SK-N-SH (cell line): ENCODE measurements around the gene MBP. TPM values are rescaled to one million over a fixed set of nuclear protein-coding genes. Genes with fewer than 3 reads are reported as not detected.

Experiments used
- CTCF ChIA-PET: fragments of 300-600, 350-600 bp; formaldehyde crosslinking; extraction: SDS; loops from one replicate; lab custom pipeline; 2021; lab: Yijun Ruan, JAX
- POLR2A ChIA-PET: fragments of 350-600 bp; sonication (Branson Sonifier 250); formaldehyde crosslinking; extraction: SDS; loops from one replicate; lab custom pipeline; 2020; ENCODE audit warnings: antibody characterized with exemption, inconsistent platforms; lab: Yijun Ruan, JAX
- DNase-seq: peaks from one replicate; pipeline ENCODE4 v3.0.0; 2012
- H2AFZ ChIP-seq: fragments of 200-600 bp; sonication (generic); 2 replicates; pipeline ENCODE4 v1.8.1; 2016; ENCODE audit warnings: antibody characterized with exemption, mild to moderate bottlenecking, low read depth
- H3F3A ChIP-seq: fragments of 200-600 bp; sonication (generic); replicated peaks from 2 replicates; pipeline ENCODE3; 2016; ENCODE audit warnings: antibody characterized with exemption, mild to moderate bottlenecking; ENCODE audit not compliant: insufficient read depth
- H3K27ac ChIP-seq, 2 experiments: fragments of 200-500 bp in 1 of 2; fragments of 200-600 bp in 1 of 2; sonication (Bioruptor generic) in 1 of 2; sonication (generic), shearing (Covaris generic) in 1 of 2; 2 replicates each; pipeline versions ENCODE4 v1.5.1 to v1.6.1; 2014 to 2016; ENCODE audit warnings: low read depth in 2 of 2, inconsistent platforms in 1 of 2, low read length in 1 of 2, mild to moderate bottlenecking in 1 of 2, mixed read lengths in 1 of 2
- H3K27me3 ChIP-seq: fragments of 200-600 bp; sonication (generic), shearing (Covaris generic); 2 replicates; pipeline ENCODE4 v1.6.1; 2016; ENCODE audit warnings: mixed run types; ENCODE audit not compliant: insufficient read depth
- H3K36me3 ChIP-seq, 2 experiments: fragments of 200-500 bp in 1 of 2; fragments of 200-600 bp in 1 of 2; sonication (Bioruptor generic) in 1 of 2; sonication (generic) in 1 of 2; replicated peaks in 1 of 2; 2 replicates each; pipeline versions ENCODE3 to v1.5.1; 2014 to 2016; ENCODE audit warnings: low read length in 1 of 2, mild to moderate bottlenecking in 1 of 2; ENCODE audit not compliant: insufficient read depth in 2 of 2, control insufficient read depth in 1 of 2
- H3K4me1 ChIP-seq, 2 experiments: fragments of 200-500 bp in 1 of 2; fragments of 200-600 bp in 1 of 2; sonication (Bioruptor generic) in 1 of 2; sonication (generic), shearing (Covaris generic) in 1 of 2; 2 replicates each; pipeline versions ENCODE4 v1.5.1 to v1.6.1; 2014 to 2016; ENCODE audit warnings: low read depth in 1 of 2, low read length in 1 of 2, mixed run types in 1 of 2; ENCODE audit not compliant: insufficient read depth in 2 of 2, control insufficient read depth in 1 of 2
- H3K4me2 ChIP-seq: fragments of 200-600 bp; sonication (generic), shearing (Covaris generic); 2 replicates; pipeline ENCODE4 v1.6.1; 2017; ENCODE audit warnings: mixed run types
- H3K4me3 ChIP-seq, 2 experiments: fragments of 200-500 bp in 1 of 2; fragments of 200-600 bp in 1 of 2; sonication (Bioruptor generic) in 1 of 2; sonication (generic), shearing (Covaris generic) in 1 of 2; 2 replicates each; pipeline versions ENCODE4 v1.5.1 to v1.8.1; 2014 to 2016; ENCODE audit warnings: low read depth in 2 of 2, inconsistent platforms in 1 of 2, low read length in 1 of 2, mild to moderate bottlenecking in 1 of 2, mixed read lengths in 1 of 2, moderate library complexity in 1 of 2
- H3K79me2 ChIP-seq: fragments of 200-600 bp; sonication (generic); 2 replicates; pipeline ENCODE4 v1.8.1; 2017; ENCODE audit warnings: mild to moderate bottlenecking; ENCODE audit not compliant: insufficient read depth
- H3K9ac ChIP-seq: fragments of 200-600 bp; sonication (generic); 2 replicates; pipeline ENCODE4 v1.6.1; 2017; ENCODE audit warnings: mixed run types
- H3K9me2 ChIP-seq: fragments of 200-600 bp; sonication (generic); 2 replicates; pipeline ENCODE4 v1.6.1; 2017; ENCODE audit warnings: mixed run types
- H3K9me3 ChIP-seq: fragments of 200-600 bp; sonication (generic); 2 replicates; pipeline ENCODE4 v1.6.1; 2017; ENCODE audit warnings: mixed run types, mild to moderate bottlenecking, moderate library complexity
- H4K20me1 ChIP-seq: fragments of 200-600 bp; sonication (generic); 2 replicates; pipeline ENCODE4 v1.6.1; 2017; ENCODE audit warnings: mild to moderate bottlenecking, mixed run types; ENCODE audit not compliant: insufficient read depth
- ELF1 ChIP-seq: IDR thresholded peaks from 2 replicates; pipeline ENCODE4 v1.4.0; 2012
- EP300 ChIP-seq, 2 experiments: IDR thresholded peaks; 2 replicates each; pipeline versions ENCODE4 v1.4.0 to v1.6.1; 2012; ENCODE audit warnings: borderline replicate concordance in 1 of 2, low read depth in 1 of 2, low read length in 1 of 2
- EZH2phosphoT487 ChIP-seq: fragments of 200-600 bp; sonication (generic); IDR thresholded peaks from 2 replicates; pipeline ENCODE4 v1.6.1; 2017; ENCODE audit warnings: low read depth, mixed run types, mild to moderate bottlenecking, antibody characterized with exemption, moderate library complexity, borderline replicate concordance
- FOSL2 ChIP-seq: IDR thresholded peaks from 2 replicates; pipeline ENCODE4 v1.4.0; 2012; ENCODE audit warnings: low read depth, mild to moderate bottlenecking, moderate library complexity, borderline replicate concordance
- FOXJ3 ChIP-seq: sonication (generic); formaldehyde crosslinking; IDR thresholded peaks from 2 replicates; pipeline ENCODE4 v1.5.1; 2020; ENCODE audit warnings: mild to moderate bottlenecking, missing genetic modification reagents
- FOXM1 ChIP-seq: IDR thresholded peaks from 2 replicates; pipeline ENCODE4 v1.4.0; 2012; ENCODE audit warnings: low read depth, mild to moderate bottlenecking
- GABPA ChIP-seq: IDR thresholded peaks from 2 replicates; pipeline ENCODE4 v1.4.0; 2012; ENCODE audit warnings: low read depth, mild to moderate bottlenecking
- IRF3 ChIP-seq: fragments of 150-350 bp; IDR thresholded peaks from 2 replicates; pipeline ENCODE4 v1.6.1; 2016; ENCODE audit warnings: mild to moderate bottlenecking, low read depth, low read length
- JUND ChIP-seq: IDR thresholded peaks from 2 replicates; pipeline ENCODE4 v1.4.0; 2012
- MEF2A ChIP-seq: IDR thresholded peaks from 2 replicates; pipeline ENCODE4 v1.4.0; 2012; ENCODE audit warnings: low read depth, borderline replicate concordance
- NFIC ChIP-seq: IDR thresholded peaks from 2 replicates; pipeline ENCODE4 v1.4.0; 2012; ENCODE audit warnings: borderline replicate concordance
- RAD21 ChIP-seq: IDR thresholded peaks from 2 replicates; pipeline ENCODE4 v1.6.1; 2012; ENCODE audit warnings: mild to moderate bottlenecking, low read length
- RFX5 ChIP-seq: IDR thresholded peaks from 2 replicates; pipeline ENCODE4 v1.6.1; 2012; ENCODE audit warnings: mild to moderate bottlenecking, improper control_type of control experiment, low read length
- RXRA ChIP-seq: IDR thresholded peaks from 2 replicates; pipeline ENCODE4 v1.4.0; 2012; ENCODE audit warnings: low read depth, mild to moderate bottlenecking, borderline replicate concordance
- SIN3A ChIP-seq: IDR thresholded peaks from 2 replicates; pipeline ENCODE4 v1.6.1; 2012; ENCODE audit warnings: low read depth, mild to moderate bottlenecking, low read length, moderate library complexity, borderline replicate concordance
- SMC3 ChIP-seq: IDR thresholded peaks from 2 replicates; pipeline ENCODE4 v1.6.1; 2012; ENCODE audit warnings: low read depth, low read length, improper control_type of control experiment
- TCF12 ChIP-seq: IDR thresholded peaks from 2 replicates; pipeline ENCODE4 v1.4.0; 2012
- TEAD4 ChIP-seq: IDR thresholded peaks from 2 replicates; pipeline ENCODE4 v1.4.0; 2012; ENCODE audit warnings: mild to moderate bottlenecking, borderline replicate concordance; ENCODE audit not compliant: insufficient read depth
- WGBS: methylation state at CpG from one replicate; pipeline ENCODE4 v1.1.6; 2017; ENCODE audit warnings: low lambda C conversion rate; 5-methylcytosine and 5-hydroxymethylcytosine counted together
- polyA plus RNA-seq, 3 experiments: library from polyadenylated mRNA; depleted of rRNA; stranded (reverse); fragments of >200 nt; gene quantifications; 2 replicates each; pipeline ENCODE4 v1.2.3, GENCODE V29; 2012
- TF ChIP-seq, protein P1 (sequence below): fragments of 200-600 bp; sonication (generic); IDR thresholded peaks from 2 replicates; pipeline ENCODE4 v1.6.1; 2017; ENCODE audit warnings: antibody characterized with exemption, mild to moderate bottlenecking, moderate library complexity
- TF ChIP-seq, protein P2 (sequence below): IDR thresholded peaks from 2 replicates; pipeline ENCODE4; 2012
- TF ChIP-seq, protein P3 (sequence below): IDR thresholded peaks from 2 replicates; pipeline ENCODE4 v1.4.0; 2012; ENCODE audit warnings: low read depth, borderline replicate concordance

Gene MBP
- polyA plus RNA-seq, 1 of the 3 experiments (the other 2 are of a cell fraction) = 1.6 TPM

- TF ChIP-seq SMC3 (no peak), FOXJ3 (CRISPR knock-in tag) (no peak)
These were observed 74.2 kb downstream of the MBP start (continued) for GRCh38 chr18:77058290-77058835.

- no peaks in the 10 kb centered on the region for H3K27me3 ChIP-seq
- no peaks in the 10 kb centered on the region for H3K9me3 ChIP-seq
- H3K4me3 ChIP-seq = no peak overlapping the region
- H3F3A ChIP-seq = no peaks in the 10 kb centered on the region
- no peak overlapping the region for H3K9ac ChIP-seq
- H2AFZ ChIP-seq = no peak overlapping the region
- H3K36me3 ChIP-seq = no peaks in the 10 kb centered on the region
- no peaks in the 10 kb centered on the region for H3K9me2 ChIP-seq
- 83% methylated on average over 5 of the region's 5 CpGs for WGBS
- ChIA-PET CTCF (interaction anchor here (1.1 to 3.2 kb wide), 4 partner anchors 12 to 594 kb away, joined by 3 to 17 read pairs (median 4); no protein-coding TSS in a partner anchor), POLR2A (no interaction called here)
- H3K4me2 ChIP-seq = no peak overlapping the region
- H3K27ac ChIP-seq = no peak overlapping the region
- DNase-seq = no peak
- H3K4me1 ChIP-seq = peaks cover 5 to 9% of the 10 kb centered on the region in 2 experiments; a peak in 2 of 4 replicates
- TF ChIP-seq EZH2phosphoT487 (no peak), EP300 (IDR thresholded peaks at IDR 0.05; ENCODE audit: borderline replicate concordance in 1 of 2, low read depth in 1 of 2, low read length in 1 of 2) (no peak), NFIC (no peak), SIN3A (no peak), MEF2A (no peak), TEAD4 (no peak), GABPA (no peak)
- TF ChIP-seq, protein P1, sequence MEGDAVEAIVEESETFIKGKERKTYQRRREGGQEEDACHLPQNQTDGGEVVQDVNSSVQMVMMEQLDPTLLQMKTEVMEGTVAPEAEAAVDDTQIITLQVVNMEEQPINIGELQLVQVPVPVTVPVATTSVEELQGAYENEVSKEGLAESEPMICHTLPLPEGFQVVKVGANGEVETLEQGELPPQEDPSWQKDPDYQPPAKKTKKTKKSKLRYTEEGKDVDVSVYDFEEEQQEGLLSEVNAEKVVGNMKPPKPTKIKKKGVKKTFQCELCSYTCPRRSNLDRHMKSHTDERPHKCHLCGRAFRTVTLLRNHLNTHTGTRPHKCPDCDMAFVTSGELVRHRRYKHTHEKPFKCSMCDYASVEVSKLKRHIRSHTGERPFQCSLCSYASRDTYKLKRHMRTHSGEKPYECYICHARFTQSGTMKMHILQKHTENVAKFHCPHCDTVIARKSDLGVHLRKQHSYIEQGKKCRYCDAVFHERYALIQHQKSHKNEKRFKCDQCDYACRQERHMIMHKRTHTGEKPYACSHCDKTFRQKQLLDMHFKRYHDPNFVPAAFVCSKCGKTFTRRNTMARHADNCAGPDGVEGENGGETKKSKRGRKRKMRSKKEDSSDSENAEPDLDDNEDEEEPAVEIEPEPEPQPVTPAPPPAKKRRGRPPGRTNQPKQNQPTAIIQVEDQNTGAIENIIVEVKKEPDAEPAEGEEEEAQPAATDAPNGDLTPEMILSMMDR = no peak
- H3K79me2 ChIP-seq = no peaks in the 10 kb centered on the region
- no peaks in the 10 kb centered on the region for H4K20me1 ChIP-seq
These were observed 75.6 kb downstream of the MBP start for GRCh38 chr18:77057006-77057395.

GRCh38 chr18:77056344-77057005, 76.1 kb downstream of the MBP start:
- no peaks in the 10 kb centered on the region for H3K27me3 ChIP-seq
- ChIA-PET POLR2A (no interaction called here), CTCF (interaction anchor here (1.1 to 3.2 kb wide), 4 partner anchors 13 to 594 kb away, joined by 3 to 17 read pairs (median 4); no protein-coding TSS in a partner anchor)
- H3K79me2 ChIP-seq = no peaks in the 10 kb centered on the region
- H3K4me3 ChIP-seq = no peak overlapping the region
- 88% methylated on average over 12 of the region's 21 CpGs for WGBS
- no peaks in the 10 kb centered on the region for H3K9me3 ChIP-seq
- H4K20me1 ChIP-seq = no peaks in the 10 kb centered on the region
- H3K9ac ChIP-seq = no peak overlapping the region
- TF ChIP-seq FOXM1 (no peak), RAD21 (no peak), IRF3 (no peak), TCF12 (no peak), JUND (no peak), FOSL2 (no peak), ELF1 (no peak), RXRA (no peak), SMC3 (no peak), RFX5 (no peak)
- TF ChIP-seq, protein P2, sequence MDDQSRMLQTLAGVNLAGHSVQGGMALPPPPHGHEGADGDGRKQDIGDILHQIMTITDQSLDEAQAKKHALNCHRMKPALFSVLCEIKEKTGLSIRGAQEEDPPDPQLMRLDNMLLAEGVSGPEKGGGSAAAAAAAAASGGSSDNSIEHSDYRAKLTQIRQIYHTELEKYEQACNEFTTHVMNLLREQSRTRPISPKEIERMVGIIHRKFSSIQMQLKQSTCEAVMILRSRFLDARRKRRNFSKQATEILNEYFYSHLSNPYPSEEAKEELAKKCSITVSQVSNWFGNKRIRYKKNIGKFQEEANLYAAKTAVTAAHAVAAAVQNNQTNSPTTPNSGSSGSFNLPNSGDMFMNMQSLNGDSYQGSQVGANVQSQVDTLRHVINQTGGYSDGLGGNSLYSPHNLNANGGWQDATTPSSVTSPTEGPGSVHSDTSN = no peak
- TF ChIP-seq, protein P3, sequence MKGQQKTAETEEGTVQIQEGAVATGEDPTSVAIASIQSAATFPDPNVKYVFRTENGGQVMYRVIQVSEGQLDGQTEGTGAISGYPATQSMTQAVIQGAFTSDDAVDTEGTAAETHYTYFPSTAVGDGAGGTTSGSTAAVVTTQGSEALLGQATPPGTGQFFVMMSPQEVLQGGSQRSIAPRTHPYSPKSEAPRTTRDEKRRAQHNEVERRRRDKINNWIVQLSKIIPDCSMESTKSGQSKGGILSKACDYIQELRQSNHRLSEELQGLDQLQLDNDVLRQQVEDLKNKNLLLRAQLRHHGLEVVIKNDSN = no peak
- no peak overlapping the region for H3K27ac ChIP-seq
- H3F3A ChIP-seq = no peaks in the 10 kb centered on the region
- no peaks in the 10 kb centered on the region for H3K36me3 ChIP-seq
- peaks cover 5 to 9% of the 10 kb centered on the region in 2 experiments; a peak in 2 of 4 replicates for H3K4me1 ChIP-seq
- H3K4me2 ChIP-seq = no peak overlapping the region
- H2AFZ ChIP-seq = no peak overlapping the region
- DNase-seq = no peak
- H3K9me2 ChIP-seq = no peaks in the 10 kb centered on the region
